ENCODE data around the gene LRFN2. TPM values are rescaled to one million over a fixed set of nuclear protein-coding genes. Genes with fewer than 3 reads are reported as not detected.

Gene LRFN2
- total RNA-seq, 1 experiment from 2014 or later, result not detected

DNA sequence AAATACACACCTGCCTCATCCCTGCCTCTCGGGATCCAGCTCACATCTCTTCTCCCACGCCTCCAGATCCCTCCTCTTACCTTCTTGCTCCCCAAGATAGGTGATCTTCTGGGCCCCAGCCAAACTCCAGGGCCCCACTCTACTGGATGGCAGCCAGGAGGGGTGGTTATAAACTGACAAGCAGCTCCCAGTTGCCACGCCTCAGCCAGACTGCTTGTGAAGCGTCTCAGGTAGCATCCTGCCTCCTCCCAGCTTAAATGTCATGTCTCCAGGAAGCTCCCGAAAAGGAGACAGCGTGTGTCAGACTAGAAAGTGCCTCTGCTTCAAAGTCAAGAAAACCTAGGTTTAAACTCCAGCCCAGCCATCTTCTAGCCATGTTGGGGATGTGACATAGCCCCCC, 114.1 kb downstream of the LRFN2 start:
- no peak for DNase-seq

DNA sequence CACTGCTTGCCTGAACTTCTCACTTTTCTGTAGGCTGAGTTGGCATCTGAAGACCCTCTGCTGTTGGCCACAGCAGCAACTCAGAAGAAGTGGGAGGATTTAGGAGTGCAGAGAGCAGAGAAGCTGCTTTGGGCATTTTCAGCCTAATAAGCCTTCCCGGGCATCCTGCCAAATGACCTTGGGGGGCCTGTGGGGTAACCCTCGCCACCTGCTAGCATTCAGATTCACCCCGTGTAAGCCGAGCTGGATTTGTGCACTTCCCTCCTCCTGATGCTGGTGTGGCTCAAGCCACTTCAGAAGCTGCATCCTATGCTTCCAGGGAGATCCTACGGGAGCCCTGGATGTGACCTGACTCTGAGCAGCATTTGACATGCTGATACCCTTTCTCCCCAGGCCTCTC, 114.8 kb downstream of the LRFN2 start:
- Histone ChIP-seq H3K4me1 (ENCODE audit: insufficient read depth, low read length) (no peaks in the 10 kb centered on the region), H3K79me2 (ENCODE audit: low read length) (no peaks in the 10 kb centered on the region), H3K27me3 (ENCODE audit: low read length) (peaks cover 2% of the 10 kb centered on the region; the same call in 1 of the 2 replicates), H3K4me3 (ENCODE audit: low read length) (no peak overlapping the region), H3F3A (ENCODE audit: low read length, unreplicated experiment) (no peaks in the 10 kb centered on the region), H3K9me2 (replicated peaks; ENCODE audit: low read length) (no peaks in the 10 kb centered on the region), H3K9me3 (ENCODE audit: low read length) (no peaks in the 10 kb centered on the region), H3K9ac (ENCODE audit: low read length) (no peak overlapping the region), H3K4me2 (ENCODE audit: low read length) (no peak overlapping the region), H2AFZ (ENCODE audit: low read length) (no peak overlapping the region), H3K36me3 (ENCODE audit: low read depth, low read length) (no peaks in the 10 kb centered on the region), H3K27ac (ENCODE audit: low read length) (no peak overlapping the region), H4K20me1 (ENCODE audit: low read length) (no peaks in the 10 kb centered on the region)
- intact Hi-C loops (cut with micrococcal nuclease), result no loop called here
- no peak for ATAC-seq
- no peak for DNase-seq
- POLR2A ChIA-PET (ENCODE audit: unreplicated experiment), result no interaction called here
- no TSS peak for BruUV-seq (replicated peaks)
- CTCF ChIA-PET, result no interaction called here
- TF ChIP-seq EZH2 (IDR thresholded peaks at IDR 0.05; ENCODE audit: low read length, unreplicated experiment) (no peak), EZH2phosphoT487 (IDR thresholded peaks at IDR 0.05; ENCODE audit: borderline replicate concordance, low read length) (no peak)
- TF ChIP-seq, protein P1, sequence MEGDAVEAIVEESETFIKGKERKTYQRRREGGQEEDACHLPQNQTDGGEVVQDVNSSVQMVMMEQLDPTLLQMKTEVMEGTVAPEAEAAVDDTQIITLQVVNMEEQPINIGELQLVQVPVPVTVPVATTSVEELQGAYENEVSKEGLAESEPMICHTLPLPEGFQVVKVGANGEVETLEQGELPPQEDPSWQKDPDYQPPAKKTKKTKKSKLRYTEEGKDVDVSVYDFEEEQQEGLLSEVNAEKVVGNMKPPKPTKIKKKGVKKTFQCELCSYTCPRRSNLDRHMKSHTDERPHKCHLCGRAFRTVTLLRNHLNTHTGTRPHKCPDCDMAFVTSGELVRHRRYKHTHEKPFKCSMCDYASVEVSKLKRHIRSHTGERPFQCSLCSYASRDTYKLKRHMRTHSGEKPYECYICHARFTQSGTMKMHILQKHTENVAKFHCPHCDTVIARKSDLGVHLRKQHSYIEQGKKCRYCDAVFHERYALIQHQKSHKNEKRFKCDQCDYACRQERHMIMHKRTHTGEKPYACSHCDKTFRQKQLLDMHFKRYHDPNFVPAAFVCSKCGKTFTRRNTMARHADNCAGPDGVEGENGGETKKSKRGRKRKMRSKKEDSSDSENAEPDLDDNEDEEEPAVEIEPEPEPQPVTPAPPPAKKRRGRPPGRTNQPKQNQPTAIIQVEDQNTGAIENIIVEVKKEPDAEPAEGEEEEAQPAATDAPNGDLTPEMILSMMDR (conservative IDR thresholded peaks at IDR 0.05; ENCODE audit: low read depth, low read length), result no peak

More for the DNA sequence above, 114.1 kb downstream of the LRFN2 start:
- Histone ChIP-seq H3K79me2 (ENCODE audit: low read length) (no peaks in the 10 kb centered on the region), H3K27ac (ENCODE audit: low read length) (no peak overlapping the region), H4K20me1 (ENCODE audit: low read length) (no peaks in the 10 kb centered on the region), H3K9me2 (replicated peaks; ENCODE audit: low read length) (no peaks in the 10 kb centered on the region), H3F3A (ENCODE audit: low read length, unreplicated experiment) (no peaks in the 10 kb centered on the region), H3K9me3 (ENCODE audit: low read length) (no peaks in the 10 kb centered on the region), H3K4me2 (ENCODE audit: low read length) (no peak overlapping the region), H3K27me3 (ENCODE audit: low read length) (0 out of 2 replicates have a peak, but pooled peaks cover 8% of the 10 kb centered on the region), H3K4me3 (ENCODE audit: low read length) (no peak overlapping the region), H3K9ac (ENCODE audit: low read length) (no peak overlapping the region), H3K4me1 (ENCODE audit: insufficient read depth, low read length) (no peaks in the 10 kb centered on the region), H2AFZ (ENCODE audit: low read length) (no peak overlapping the region), H3K36me3 (ENCODE audit: low read depth, low read length) (no peaks in the 10 kb centered on the region)
- no TSS peak for BruUV-seq (replicated peaks)
- intact Hi-C loops (cut with micrococcal nuclease), result no loop called here
- ChIA-PET CTCF (no interaction called here), POLR2A (ENCODE audit: unreplicated experiment) (no interaction called here)
- ATAC-seq, result no peak
- TF ChIP-seq EZH2phosphoT487 (IDR thresholded peaks at IDR 0.05; ENCODE audit: borderline replicate concordance, low read length), result no peak
- TF ChIP-seq, protein P1 (conservative IDR thresholded peaks at IDR 0.05; ENCODE audit: low read depth, low read length), result no peak
- no peak for TF ChIP-seq EZH2 (IDR thresholded peaks at IDR 0.05; ENCODE audit: low read length, unreplicated experiment)

DNA sequence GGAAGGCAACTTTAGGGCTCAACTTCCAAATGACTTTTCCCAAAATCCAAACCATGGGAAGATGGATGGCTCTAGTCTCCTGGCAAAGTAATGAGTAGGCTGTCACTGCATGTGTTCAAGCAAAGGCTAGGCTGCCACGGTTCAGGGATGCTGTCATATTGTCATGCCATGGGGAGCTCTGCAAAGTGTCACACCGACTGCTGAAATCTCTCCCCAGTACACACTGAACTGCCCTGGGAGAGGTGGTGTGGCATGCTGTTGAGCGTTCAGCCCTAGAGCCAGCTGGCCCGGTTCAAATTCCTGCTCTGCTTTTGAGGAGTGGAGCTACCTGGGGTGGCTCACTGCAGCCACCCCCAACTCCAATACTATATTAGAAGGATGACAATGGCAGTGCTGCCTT, 115.9 kb downstream of the LRFN2 start:
- Histone ChIP-seq H3K9me2 (replicated peaks; ENCODE audit: low read length) (no peaks in the 10 kb centered on the region), H3K36me3 (ENCODE audit: low read depth, low read length) (no peaks in the 10 kb centered on the region), H3K9me3 (ENCODE audit: low read length) (no peaks in the 10 kb centered on the region), H3K4me1 (ENCODE audit: insufficient read depth, low read length) (no peaks in the 10 kb centered on the region), H3K4me3 (ENCODE audit: low read length) (no peak overlapping the region), H3K9ac (ENCODE audit: low read length) (no peak overlapping the region), H3F3A (ENCODE audit: low read length, unreplicated experiment) (no peaks in the 10 kb centered on the region), H3K79me2 (ENCODE audit: low read length) (no peaks in the 10 kb centered on the region), H3K4me2 (ENCODE audit: low read length) (no peak overlapping the region), H2AFZ (ENCODE audit: low read length) (no peak overlapping the region), H4K20me1 (ENCODE audit: low read length) (no peaks in the 10 kb centered on the region), H3K27ac (ENCODE audit: low read length) (no peak overlapping the region), H3K27me3 (ENCODE audit: low read length) (peaks cover 5% of the 10 kb centered on the region; the same call in 1 of the 2 replicates)
- no TSS peak for BruUV-seq (replicated peaks)
- ChIA-PET CTCF (no interaction called here), POLR2A (ENCODE audit: unreplicated experiment) (no interaction called here)
- TF ChIP-seq, protein P1 (conservative IDR thresholded peaks at IDR 0.05; ENCODE audit: low read depth, low read length), result no peak
- TF ChIP-seq EZH2 (IDR thresholded peaks at IDR 0.05; ENCODE audit: low read length, unreplicated experiment) (no peak), EZH2phosphoT487 (IDR thresholded peaks at IDR 0.05; ENCODE audit: borderline replicate concordance, low read length) (no peak)
- ATAC-seq (no peak), DNase-seq (no peak)
- intact Hi-C loops (cut with micrococcal nuclease), result no loop called here
